GM12892 (cell line): Measurements from ENCODE around the gene KCNMB1.

Experiments
- POLR2A ChIP-seq: IDR thresholded peaks from 2 replicates; pipeline ENCODE4 v1.6.1; 2011; ENCODE audit warnings: low read depth, low read length, control low read depth
- POLR2AphosphoS5 ChIP-seq: IDR thresholded peaks from 2 replicates; pipeline ENCODE4 v1.6.1; 2011; ENCODE audit warnings: low read depth, low read length, control low read depth
- TAF1 ChIP-seq: IDR thresholded peaks from 2 replicates; pipeline ENCODE4 v1.6.1; 2011; ENCODE audit warnings: low read depth, mild to moderate bottlenecking, control low read depth, low read length, borderline replicate concordance

- TF ChIP-seq POLR2A (no peak), POLR2AphosphoS5 (no peak), TAF1 (no peak)
Measured at GRCh38 chr5:170353961-170354360, 35.2 kb downstream of the KCNMB1 start.
